SW480 (cell line): ENCODE measurements around the gene IL2RA.
"Not testable (repeated sequence)": the region's sequence is repeated elsewhere in the genome, so short reads cannot be mapped to it uniquely, and the experiment has no call there.

Experiments used
- DNase-seq: peaks from one replicate; pipeline ENCODE4 v3.0.0-alpha.2; 2016; ENCODE audit warnings: low spot score

Gene IL2RA

GRCh38 chr10:6062101-6062771, at the start of gene IL2RA:
TSS of gene IL2RA (minus strand) at chr10:6062367. CDS start at chr10:6062151, 216 bp downstream.
- no peak for DNase-seq

- no peak for DNase-seq
Measured at GRCh38 chr10:6110136-6110535, 48.0 kb upstream of the IL2RA start.

DNA sequence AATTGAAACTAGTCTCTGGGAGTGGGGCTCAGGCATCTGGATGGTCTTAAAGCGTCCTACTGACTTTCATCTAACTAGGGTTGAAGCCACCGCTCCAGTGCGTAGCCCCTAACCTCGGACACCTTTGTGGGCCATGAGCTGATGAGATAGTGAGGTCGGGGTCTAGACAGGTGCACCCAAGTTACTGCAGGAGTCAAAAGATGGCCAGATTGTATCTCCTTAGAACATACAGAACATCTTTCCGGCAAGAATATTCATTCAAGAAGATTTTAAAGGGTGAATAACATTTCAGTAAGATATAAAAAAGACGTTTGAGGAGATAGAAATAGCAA, 47.2 kb upstream of the IL2RA start:
- DNase-seq: no peak

DNA sequence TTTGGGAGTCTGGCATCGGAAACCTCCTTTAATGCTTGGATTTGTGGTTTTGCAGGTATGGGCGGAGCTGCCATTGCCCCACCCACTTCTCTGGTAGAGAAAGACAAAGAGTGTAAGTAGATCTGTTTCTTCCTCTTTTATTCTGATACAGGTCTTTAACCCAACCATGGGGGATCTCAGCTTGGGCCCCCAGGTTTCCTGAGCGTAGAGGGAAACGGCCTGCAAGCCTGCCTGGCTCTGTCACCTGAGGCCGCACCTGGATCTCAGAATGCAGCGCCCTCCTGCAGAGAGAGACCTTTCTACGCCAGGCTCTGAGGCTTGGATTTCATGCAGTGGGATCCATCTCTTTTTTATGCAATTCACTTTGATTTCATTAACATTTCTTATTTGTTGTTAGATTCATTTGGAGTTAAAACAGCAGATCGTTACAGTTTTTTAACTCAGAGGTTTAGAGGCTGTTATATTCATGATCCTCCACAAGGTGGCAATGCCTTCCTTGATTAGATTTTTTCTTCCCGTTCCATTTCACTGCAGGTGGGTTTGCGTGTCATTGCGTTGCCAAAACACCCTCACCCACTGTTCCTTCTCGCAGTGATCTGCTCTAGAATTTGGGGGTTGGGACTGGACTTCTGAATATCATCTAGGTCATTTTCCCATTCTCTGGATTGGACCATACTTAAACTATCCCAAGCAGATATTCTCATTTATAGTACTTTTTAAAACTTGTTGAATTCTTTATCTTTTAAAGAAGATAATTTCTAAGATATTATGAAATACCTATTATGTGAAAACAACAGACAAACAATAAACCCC, 46.7 kb upstream of the IL2RA start:
- DNase-seq: peak; percentile 61

- no peak for DNase-seq
Measured at GRCh38 chr10:6108072-6108471, 45.9 kb upstream of the IL2RA start.

DNA sequence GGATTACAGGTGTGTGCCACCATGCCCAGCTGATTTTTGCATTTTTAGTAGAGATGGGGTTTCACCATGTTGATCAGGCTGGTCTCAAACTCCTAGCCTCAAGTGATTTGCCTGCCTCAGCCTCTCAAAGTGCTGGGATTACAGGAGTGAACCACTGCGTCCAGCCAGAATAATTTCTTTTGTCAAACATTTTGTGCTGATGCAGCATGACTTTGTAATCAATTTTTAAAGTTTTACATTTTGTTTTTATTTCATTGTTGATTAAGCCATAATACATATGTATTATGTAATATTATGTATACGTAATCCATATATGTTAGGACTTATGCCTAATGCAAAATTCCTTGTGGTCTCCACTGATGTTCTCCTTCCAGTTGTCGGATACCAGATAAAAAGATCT, 45.4 kb upstream of the IL2RA start:
- DNase-seq: not testable (repeated sequence)

DNA sequence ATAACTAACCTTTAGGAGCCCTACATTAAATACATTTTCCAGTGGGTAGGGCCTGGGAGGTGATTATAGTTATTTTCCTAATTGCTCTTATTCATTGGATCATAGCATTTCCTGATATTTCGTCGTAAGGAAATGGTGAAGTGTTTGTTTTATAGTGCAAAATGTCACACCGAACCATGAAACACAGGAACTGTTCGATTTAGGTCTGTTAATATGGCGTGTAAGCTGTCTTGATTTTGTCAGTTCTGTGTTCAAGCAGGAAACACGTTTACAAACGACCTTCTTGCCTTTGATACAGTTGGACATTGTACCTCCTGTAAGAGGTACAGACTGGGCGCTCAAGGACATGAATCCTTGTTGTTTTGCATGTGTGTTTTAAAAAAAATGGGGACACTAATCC, 41.4 kb upstream of the IL2RA start:
- DNase-seq: no peak

DNA sequence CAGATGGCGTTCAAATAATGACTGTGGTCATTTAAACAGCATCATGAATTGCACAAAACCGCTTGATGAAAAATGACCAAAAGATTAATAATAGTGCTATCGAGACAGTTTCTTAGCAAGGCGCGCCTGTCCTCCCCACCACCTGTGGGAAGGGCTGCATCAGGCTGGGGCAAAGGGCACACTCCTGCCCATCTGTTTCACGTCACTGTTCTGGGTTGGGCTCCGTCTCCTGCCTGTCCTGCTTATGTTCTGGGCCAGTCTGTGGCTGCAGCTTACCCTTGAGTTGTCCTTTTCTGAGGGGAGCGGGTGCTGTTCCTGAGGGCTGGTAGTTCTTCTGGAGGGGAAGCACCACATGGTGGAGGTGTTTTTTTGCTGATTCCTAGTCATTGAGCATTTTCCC, 40.0 kb upstream of the IL2RA start:
- DNase-seq: no peak

GRCh38 chr10:6101181-6101580, 39.0 kb upstream of the IL2RA start:
- no peak for DNase-seq

DNA sequence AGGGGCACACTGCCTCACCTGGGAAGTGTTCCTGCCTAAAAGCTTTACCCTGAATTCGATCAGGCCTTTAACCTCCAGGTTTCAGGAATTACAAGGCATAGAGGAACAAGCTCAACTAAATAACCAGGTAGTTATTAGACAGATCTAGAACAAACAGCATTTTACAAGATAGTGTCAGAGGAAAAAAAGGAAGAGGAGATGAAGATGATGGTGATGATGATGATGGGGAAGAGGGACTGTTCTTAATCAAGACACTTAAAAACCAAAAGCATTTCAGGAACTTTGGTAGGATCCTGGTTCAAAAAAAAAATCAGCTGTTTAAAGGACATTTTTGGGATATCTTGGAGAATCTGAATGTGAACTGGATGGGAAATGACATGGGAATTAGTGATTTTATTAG, 38.2 kb upstream of the IL2RA start:
- no peak for DNase-seq

GRCh38 chr10:6098156-6098555, 36.0 kb upstream of the IL2RA start:
- DNase-seq: no peak

DNA sequence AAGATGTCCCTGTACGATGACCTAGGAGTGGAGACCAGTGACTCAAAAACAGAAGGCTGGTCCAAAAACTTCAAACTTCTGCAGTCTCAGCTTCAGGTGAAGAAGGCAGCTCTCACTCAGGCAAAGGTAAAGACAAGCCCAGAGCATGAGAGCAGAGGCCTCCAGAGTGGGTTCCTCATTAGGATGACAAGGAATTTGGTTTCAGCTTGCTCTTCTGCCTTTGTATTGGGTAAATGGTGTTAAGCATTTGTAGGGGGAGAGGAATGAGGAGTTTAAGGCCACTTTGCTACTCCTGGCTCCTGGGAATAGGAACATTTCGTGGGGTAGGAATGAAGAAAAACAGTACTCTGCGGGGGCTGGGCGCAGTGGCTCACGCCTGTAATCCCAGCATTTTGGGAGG, 34.9 kb upstream of the IL2RA start:
- no peak for DNase-seq

DNA sequence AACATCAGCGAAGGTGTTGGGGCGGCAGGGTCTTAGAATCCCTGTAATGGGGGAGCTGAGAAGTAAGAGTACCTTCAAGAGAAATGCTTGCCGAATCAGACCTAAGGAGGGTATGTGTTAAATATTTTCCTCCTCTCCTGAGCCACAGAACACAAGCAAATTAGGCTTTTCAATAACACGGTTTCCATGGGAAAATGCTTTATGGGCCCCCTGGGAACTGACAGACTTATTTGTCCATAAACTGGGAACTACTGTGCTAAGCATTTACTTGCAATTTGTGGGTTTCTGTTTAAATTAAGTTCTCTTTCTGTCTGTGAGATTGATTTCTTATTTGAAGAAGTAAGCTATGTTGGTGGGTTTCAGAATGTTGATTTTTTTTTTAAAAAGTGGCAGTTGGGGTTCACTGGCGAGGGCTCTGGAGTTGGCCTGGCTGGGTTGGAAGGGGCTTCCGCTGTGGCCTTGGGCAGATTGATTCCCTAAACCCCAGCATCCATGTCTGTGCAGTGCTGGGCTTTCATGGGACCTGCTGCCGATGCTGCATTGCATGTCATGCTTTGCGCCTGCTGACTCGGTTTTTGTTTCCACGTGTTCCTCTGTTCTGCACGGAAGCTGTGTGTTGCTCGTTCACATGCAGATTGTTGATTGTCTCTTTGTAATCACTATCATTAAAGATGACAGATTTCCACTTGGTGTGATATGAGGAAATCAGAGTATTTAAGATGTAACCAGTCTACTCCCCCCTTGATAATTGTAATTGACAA, 33.8 kb upstream of the IL2RA start:
- DNase-seq: no peak

GRCh38 chr10:6092731-6093130, 30.6 kb upstream of the IL2RA start:
- no peak for DNase-seq

DNA sequence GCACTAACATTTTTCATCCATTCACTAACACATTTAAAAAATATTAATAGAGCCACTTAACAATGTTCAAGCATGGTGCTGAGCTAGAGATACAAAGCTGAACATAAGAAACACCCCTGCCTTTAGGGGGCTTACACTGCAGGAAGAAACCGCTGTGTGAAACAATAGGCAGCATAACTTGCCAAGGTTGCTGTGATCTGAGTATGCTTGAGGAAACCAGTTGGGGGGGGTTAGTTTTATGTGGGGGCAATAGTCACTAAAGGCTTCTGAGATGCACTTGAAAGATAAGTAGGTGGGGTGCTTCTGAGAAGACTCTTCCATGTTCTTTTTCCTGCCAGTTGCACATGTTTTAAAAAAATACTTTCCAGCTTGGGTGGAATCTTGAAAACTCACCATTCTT, 29.5 kb upstream of the IL2RA start:
- no peak for DNase-seq

GRCh38 chr10:6089334-6090219, 27.4 kb upstream of the IL2RA start:
- peak; percentile 26 for DNase-seq

GRCh38 chr10:6088721-6089333, 26.7 kb upstream of the IL2RA start, which contains the start of gene RBM17:
TSS of gene RBM17 (plus strand) at chr10:6089034. CDS start at chr10:6097066, 8,032 bp downstream.
- peak; percentile 84 for DNase-seq

GRCh38 chr10:6086375-6087233, 24.4 kb upstream of the IL2RA start:
- DNase-seq: peak; percentile 76

DNA sequence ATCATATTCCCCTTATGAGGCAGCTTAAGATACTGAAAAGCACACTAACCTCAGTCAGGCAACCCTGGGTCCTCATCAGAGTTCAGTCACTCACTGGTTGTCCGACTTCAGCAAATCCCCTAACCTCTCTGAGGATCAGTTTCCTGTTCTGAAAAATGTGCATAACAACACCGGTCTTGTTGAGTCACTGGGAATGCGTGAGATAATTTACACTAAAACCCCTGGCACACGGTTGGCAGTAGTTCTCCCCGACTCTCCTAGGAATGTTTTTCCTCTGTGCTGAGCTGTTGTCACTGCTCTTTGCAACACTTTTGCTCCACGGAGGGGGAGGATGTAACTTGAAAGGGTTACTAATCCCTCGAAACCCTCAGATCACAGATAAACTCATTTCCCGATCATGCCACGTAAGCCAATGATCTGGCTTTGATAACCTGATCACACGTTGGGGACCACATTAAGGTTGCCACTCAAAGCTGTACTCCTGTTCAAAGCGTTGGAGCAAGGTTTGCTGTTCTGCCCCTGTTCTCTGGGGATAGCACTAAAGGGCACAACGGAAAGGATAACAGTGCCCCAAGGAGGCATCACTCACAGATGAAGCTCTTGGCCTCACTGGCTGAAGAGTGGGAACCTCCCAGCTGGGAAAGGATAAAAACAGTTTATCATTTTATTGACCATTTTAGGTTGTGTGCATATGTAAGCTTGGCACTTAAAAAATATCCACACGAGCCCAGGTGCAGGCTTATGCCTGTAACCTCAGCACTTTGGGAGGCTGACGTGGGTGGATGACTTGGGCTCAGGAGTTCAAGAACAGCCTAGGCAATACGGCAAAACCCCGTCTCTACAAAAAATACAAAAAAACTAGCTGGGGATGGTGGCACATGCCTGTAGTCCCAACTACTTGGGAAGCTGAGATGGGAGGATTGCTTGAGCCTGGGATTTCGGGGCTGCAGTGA, 21.6 kb upstream of the IL2RA start:
- DNase-seq: peak; percentile 77
